Bronchial epithelial cell (primary cell): Measurements from ENCODE around the gene CACNB4. TPM values are rescaled to one million over a fixed set of nuclear protein-coding genes. Genes with fewer than 3 reads are reported as not detected.

ENCODE experiments used
- DNase-seq: peaks from one replicate; pipeline ENCODE4 v3.0.0-alpha.2; 2010; ENCODE audit warnings: low read depth
- FAIRE-seq: peaks from 2 replicates; lab custom pipeline; 2011; peaks lifted over from hg19 to GRCh38; lab: Jason Lieb, UNC
- H3K27me3 ChIP-seq: 2 replicates; pipeline ENCODE4 v1.5.1; 2011; ENCODE audit warnings: low read length; ENCODE audit not compliant: control insufficient read depth, insufficient read depth
- H3K36me3 ChIP-seq: 2 replicates; pipeline ENCODE4 v1.5.1; 2011; ENCODE audit warnings: low read length; ENCODE audit not compliant: control insufficient read depth, insufficient read depth
- H3K4me3 ChIP-seq: 2 replicates; pipeline ENCODE4 v1.5.1; 2011; ENCODE audit warnings: mild to moderate bottlenecking, low read depth, low read length, control low read depth
- total RNA-seq: library from RNA; depleted of rRNA; stranded (reverse); fragments of >200 nt; gene quantifications from 2 replicates; pipeline ENCODE4 v1.2.1, GENCODE V29; 2014
- TF ChIP-seq, protein P1 (sequence below): IDR thresholded peaks from 2 replicates; pipeline ENCODE4 v1.5.1; 2011; ENCODE audit warnings: mild to moderate bottlenecking, moderate library complexity, low read length, control low read depth, inconsistent platforms; ENCODE audit not compliant: insufficient read depth, severe bottlenecking

Gene CACNB4
- total RNA-seq, 1 donor from 2014 or later = 0.53 TPM

DNA sequence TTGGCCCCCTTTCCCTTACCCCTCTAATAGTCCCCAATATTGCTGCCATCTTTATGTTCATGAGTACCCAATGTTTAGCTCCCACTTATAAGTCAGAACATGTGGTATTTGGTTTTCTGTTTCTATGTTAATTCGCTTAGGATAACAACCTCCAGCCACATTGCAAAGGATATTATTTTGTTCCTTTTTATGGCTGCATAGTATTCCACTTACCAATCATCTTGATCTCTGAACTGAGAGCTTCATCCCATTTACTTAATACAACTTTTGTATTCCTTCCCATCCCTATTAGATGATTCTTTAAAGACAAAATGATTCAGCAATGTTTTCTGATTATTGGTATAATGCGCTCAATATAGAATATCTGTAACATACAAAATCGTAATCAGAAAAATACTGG is 307.3 kb downstream of the CACNB4 start:
- no peaks in the 10 kb centered on the region for H3K36me3 ChIP-seq
- no peak for FAIRE-seq

DNA sequence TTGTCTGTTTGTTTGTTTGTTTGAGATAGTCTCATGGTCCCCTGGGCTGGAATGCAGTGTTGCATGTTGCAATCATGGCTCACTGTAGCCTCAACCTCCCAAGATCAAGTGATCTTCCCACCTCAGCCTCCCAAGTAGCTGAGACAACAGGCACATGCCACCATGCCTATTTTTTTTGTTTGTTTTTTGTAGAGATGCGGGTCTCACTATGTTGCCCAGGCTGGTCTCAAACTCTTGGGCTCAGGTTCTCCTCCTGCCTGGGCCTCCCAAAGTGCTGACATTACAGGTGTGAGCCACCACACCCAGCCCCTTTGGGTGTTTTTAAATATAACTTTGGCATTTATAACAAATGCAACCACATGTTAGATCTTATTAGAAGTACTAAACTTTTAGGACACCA is 308.2 kb downstream of the CACNB4 start:
- H3K4me3 ChIP-seq = no peak overlapping the region
- TF ChIP-seq, protein P1, sequence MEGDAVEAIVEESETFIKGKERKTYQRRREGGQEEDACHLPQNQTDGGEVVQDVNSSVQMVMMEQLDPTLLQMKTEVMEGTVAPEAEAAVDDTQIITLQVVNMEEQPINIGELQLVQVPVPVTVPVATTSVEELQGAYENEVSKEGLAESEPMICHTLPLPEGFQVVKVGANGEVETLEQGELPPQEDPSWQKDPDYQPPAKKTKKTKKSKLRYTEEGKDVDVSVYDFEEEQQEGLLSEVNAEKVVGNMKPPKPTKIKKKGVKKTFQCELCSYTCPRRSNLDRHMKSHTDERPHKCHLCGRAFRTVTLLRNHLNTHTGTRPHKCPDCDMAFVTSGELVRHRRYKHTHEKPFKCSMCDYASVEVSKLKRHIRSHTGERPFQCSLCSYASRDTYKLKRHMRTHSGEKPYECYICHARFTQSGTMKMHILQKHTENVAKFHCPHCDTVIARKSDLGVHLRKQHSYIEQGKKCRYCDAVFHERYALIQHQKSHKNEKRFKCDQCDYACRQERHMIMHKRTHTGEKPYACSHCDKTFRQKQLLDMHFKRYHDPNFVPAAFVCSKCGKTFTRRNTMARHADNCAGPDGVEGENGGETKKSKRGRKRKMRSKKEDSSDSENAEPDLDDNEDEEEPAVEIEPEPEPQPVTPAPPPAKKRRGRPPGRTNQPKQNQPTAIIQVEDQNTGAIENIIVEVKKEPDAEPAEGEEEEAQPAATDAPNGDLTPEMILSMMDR = no peak
- no peaks in the 10 kb centered on the region for H3K27me3 ChIP-seq
- no peak for FAIRE-seq
- no peak for DNase-seq
- peaks cover 3% of the 10 kb centered on the region for H3K36me3 ChIP-seq

More for the DNA sequence above, 307.3 kb downstream of the CACNB4 start:
- no peaks in the 10 kb centered on the region for H3K27me3 ChIP-seq
- TF ChIP-seq, protein P1 = no peak
- no peak overlapping the region for H3K4me3 ChIP-seq
- no peak for DNase-seq

DNA sequence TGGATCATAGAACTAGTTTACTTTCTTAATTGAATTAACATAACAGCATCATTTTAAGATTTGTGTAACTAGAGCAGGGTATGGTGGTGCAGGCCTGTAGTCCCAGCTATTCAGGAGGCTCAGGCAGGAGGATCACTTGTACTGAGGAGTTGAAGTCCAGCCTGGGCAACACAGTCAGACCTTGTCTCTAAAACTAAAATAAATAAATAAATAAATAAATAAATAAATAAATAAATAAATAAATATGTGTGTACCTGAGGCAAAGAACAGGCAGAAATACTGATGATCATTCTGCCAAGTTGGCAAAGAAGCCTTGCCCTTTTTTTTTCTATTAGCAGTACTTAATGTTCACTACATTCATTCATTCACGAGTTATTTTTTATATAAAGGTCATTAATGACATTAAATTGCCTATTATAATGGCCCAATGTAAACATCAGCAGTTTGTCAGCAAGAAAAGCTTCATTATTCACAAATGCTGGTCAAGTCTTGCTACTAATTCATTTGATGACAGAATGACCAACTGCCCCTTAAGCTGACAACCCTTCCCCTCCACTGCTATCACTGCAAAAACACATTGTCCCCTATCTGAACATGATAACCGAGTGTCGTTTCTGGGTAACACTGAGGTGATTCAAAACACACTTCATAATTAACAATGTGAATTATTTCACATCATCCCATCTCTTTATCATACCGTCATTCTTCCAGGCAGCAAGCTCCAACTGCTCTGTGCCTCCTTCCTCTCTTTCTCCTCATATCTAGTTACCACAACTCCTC is 309.6 kb downstream of the CACNB4 start:
- no peak for FAIRE-seq
- DNase-seq = no peak
- Histone ChIP-seq H3K4me3 (no peak overlapping the region), H3K36me3 (peaks cover 3% of the 10 kb centered on the region), H3K27me3 (no peaks in the 10 kb centered on the region)
- TF ChIP-seq, protein P1 = no peak

DNA sequence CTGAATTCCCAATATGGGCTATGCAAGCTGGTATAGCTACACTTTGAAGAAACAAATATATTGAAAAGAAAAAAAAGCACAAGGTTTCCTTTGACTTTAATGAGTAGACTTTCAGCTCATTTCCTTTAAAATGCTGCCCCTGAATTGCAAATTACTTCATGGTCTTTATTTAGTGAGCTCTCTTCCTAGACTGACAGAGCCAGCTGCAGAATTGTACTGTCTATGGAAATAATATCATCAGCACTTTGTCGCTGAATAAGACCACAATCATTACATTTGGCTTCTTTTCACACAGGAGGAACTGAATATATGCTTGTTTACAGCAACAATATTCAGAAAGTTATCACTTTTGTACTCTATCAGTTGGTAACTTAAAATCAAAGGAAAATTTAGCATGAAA is 312.4 kb downstream of the CACNB4 start:
- DNase-seq = no peak
- Histone ChIP-seq H3K36me3 (peaks cover 5% of the 10 kb centered on the region), H3K4me3 (no peak overlapping the region), H3K27me3 (no peaks in the 10 kb centered on the region)
- TF ChIP-seq, protein P1 = no peak
- FAIRE-seq = no peak

DNA sequence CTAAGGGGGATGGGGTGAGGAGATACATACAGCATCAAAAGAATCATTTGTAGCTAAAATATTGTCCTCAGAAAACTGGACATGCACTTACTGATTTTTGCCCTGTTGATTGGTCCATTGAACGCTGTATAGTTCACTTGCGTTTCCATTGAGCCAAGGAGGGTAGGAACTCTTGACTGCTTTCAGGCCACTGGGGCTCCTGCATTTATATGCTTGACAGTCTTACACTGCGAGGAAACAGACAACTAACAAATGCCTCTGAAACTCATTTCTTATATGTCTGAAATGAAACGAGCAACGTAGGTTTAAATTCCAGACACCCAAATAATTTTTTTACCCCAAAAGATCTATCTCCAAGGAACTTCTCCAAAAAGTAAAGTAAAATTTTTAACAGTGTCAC is 312.8 kb downstream of the CACNB4 start:
- DNase-seq = no peak
- TF ChIP-seq, protein P1 = no peak

More for the DNA sequence above, 312.8 kb downstream of the CACNB4 start:
- no peak overlapping the region for H3K4me3 ChIP-seq
- H3K36me3 ChIP-seq = peaks cover 5% of the 10 kb centered on the region
- H3K27me3 ChIP-seq = no peaks in the 10 kb centered on the region
- no peak for FAIRE-seq
